Large intestine (tissue), 12 donors: ENCODE measurements around the gene PODNL1. TPM values are rescaled to one million over a fixed set of nuclear protein-coding genes. Genes with fewer than 3 reads are reported as not detected.
A peak's percentile ranks its signal among the peaks of the same experiment; 100 is the strongest.

Experiments used
- DNase-seq, 2 donors: peaks; one replicate each; pipeline versions ENCODE4 v3.0.0 to v3.0.0-alpha.2; 2013
- H3K27ac ChIP-seq: one replicate; pipeline ENCODE4 v1.5.1; 2013; ENCODE audit warnings: low read length
- H3K27me3 ChIP-seq: 2 replicates; pipeline ENCODE4 v1.6.1; 2013; ENCODE audit warnings: low read length; ENCODE audit not compliant: control insufficient read depth, insufficient read depth
- H3K36me3 ChIP-seq: 2 replicates; pipeline ENCODE4 v1.6.1; 2013; ENCODE audit warnings: low read length; ENCODE audit not compliant: control insufficient read depth, insufficient read depth
- H3K4me1 ChIP-seq: one replicate; pipeline ENCODE4 v1.6.1; 2013; ENCODE audit warnings: low read length; ENCODE audit not compliant: control insufficient read depth, insufficient read depth
- H3K4me3 ChIP-seq: one replicate; pipeline ENCODE4 v1.5.1; 2013; ENCODE audit warnings: low read length
- H3K9me3 ChIP-seq: one replicate; pipeline ENCODE4 v1.6.1; 2013; ENCODE audit warnings: mild to moderate bottlenecking, low read depth, low read length, moderate library complexity; ENCODE audit not compliant: control insufficient read depth
- WGBS: methylation state at CpG from one replicate; pipeline ENCODE4 v1.1.5; 2013; ENCODE audit warnings: low lambda C conversion rate; ENCODE audit not compliant: insufficient coverage; 5-methylcytosine and 5-hydroxymethylcytosine counted together
- long read RNA-seq, 11 donors: transcript quantifications; one replicate each; lab custom pipeline, GENCODE V29; 2026
- polyA plus RNA-seq: library from polyadenylated mRNA; unstranded; fragments of 120-200 nt; gene quantifications from one replicate; pipeline ENCODE4 v1.2.1, GENCODE V29; 2013

PODNL1 gene, protein sequence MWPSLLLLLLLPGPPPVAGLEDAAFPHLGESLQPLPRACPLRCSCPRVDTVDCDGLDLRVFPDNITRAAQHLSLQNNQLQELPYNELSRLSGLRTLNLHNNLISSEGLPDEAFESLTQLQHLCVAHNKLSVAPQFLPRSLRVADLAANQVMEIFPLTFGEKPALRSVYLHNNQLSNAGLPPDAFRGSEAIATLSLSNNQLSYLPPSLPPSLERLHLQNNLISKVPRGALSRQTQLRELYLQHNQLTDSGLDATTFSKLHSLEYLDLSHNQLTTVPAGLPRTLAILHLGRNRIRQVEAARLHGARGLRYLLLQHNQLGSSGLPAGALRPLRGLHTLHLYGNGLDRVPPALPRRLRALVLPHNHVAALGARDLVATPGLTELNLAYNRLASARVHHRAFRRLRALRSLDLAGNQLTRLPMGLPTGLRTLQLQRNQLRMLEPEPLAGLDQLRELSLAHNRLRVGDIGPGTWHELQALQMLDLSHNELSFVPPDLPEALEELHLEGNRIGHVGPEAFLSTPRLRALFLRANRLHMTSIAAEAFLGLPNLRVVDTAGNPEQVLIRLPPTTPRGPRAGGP
- 1.6 TPM for polyA plus RNA-seq
- long read RNA-seq, donor 1, result 0 reads
- long read RNA-seq, donor 2, partial matches to known transcripts, result 0 of 1 reads
- long read RNA-seq, donor 2, other reads (novel, unspliced or antisense), result 0 of 1 reads
- long read RNA-seq, donor 3, result 0 reads
- long read RNA-seq, donor 4, result 0 reads
- long read RNA-seq, donor 5, result 0 reads
- long read RNA-seq, donor 6, partial matches to known transcripts, result 0 of 1 reads
- long read RNA-seq, donor 6, other reads (novel, unspliced or antisense), result 0 of 1 reads
- long read RNA-seq, donor 7, partial matches to known transcripts, result 5 of 5 reads
- long read RNA-seq, donor 7, other reads (novel, unspliced or antisense), result 0 of 5 reads
- long read RNA-seq, donor 8, result 0 reads
- long read RNA-seq, donor 9, partial matches to known transcripts, result 8 of 8 reads
- long read RNA-seq, donor 9, other reads (novel, unspliced or antisense), result 0 of 8 reads
- long read RNA-seq, donor 10, partial matches to known transcripts, result 13 of 13 reads
- long read RNA-seq, donor 10, other reads (novel, unspliced or antisense), result 0 of 13 reads
- long read RNA-seq, donor 11, result 0 reads

DNA sequence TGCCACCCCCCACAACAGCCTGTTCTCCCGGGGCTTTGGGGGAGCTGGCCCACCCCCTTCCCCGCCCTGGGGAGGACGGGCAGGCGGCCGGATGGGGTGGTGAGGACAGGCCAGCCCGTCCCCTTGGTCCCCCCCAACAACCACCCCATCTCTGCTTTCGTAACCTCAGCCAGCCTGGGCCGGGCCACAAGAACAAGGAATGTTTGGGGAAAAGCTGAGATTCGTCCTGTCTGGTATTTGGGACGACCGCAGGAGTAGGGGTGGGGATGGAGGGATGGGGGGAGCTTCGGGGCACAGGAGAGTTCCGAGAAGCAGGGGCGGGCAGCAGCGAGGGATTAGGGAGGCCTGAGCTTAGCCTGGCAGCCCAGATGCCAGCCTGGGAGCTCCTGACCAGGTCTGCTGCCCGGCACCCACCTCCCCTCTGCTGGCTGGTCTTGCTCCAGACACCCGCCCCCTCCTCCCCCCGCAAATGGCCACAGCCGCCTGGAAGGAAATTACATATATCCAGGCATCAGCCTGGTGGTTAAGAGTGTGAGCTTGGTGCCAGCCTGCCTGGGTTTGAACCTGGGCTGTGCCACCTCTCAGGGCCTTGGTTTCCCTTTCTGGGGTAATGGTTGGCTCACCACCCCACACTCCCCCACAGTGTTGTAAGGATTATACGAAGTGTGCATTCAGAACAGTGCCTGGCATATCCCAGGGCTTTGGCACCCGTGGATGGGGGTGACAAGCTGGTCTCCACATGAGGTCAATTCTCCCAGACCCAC lies at the start of gene PODNL1:
TSS of gene PODNL1 (minus strand) at position 117 of the 764 bp plus-strand sequence. CDS start 236 bp downstream, outside the sequence.
- Histone ChIP-seq H3K4me1 (no peaks in the 10 kb centered on the region), H3K9me3 (no peaks in the 10 kb centered on the region), H3K27ac (no peak within 1 kb of the TSS), H3K4me3 (no peak within 1 kb of the TSS), H3K27me3 (peaks cover 22% of the 10 kb centered on the region), H3K36me3 (no peaks in the 10 kb centered on the region)
- WGBS, result no CpG with 5 or more reads among the region's 21 CpGs
- DNase-seq, result no peak

DNA sequence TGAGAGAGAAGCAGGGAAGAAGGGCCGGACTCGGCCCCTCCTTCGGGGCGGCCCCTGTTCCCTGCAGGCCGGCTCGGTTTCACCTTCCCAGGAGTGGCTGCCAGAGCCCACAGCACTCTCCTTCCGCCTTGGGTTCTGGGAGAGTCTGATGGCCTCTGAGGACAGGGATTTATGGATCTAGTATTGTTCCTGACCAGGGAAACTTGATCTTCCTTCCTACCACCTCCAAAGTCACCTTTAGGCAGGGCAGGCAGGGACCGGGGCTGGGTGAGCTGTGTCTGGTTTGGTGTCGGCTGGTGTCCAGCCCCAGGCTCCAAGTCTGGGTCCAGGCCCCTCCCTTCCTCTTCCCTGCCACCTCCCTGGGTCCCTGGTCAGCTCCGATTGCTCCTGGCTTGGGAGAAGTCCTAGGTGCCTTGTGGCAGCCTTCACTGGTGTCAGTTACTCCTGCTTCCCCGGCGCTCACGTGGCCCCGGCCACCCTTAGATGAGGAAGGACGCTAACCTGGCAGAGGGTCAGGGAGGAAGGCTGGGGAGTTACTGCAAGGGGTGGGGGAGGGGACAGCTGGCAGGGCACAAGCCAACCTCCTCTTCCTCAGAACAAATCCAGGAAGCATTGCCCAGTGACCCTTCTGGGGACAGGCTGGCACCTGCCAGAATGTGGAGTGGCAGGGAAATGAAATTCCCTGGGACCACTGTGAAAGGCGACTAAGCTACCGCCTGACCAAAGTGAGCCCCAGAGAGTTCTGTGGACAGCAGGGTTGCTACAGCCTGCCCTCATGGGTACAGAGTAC lies 49.1 kb upstream of the PODNL1 start:
- no peaks in the 10 kb centered on the region for H3K9me3 ChIP-seq
- H3K27me3 ChIP-seq, result no peaks in the 10 kb centered on the region
- no peak for DNase-seq
- H3K4me3 ChIP-seq, result no peak overlapping the region
- no CpG with 5 or more reads among the region's 17 CpGs for WGBS
- peaks cover 35% of the 10 kb centered on the region for H3K4me1 ChIP-seq
- H3K27ac ChIP-seq, result peak overlapping the region; percentile 73
- peaks cover 26% of the 10 kb centered on the region for H3K36me3 ChIP-seq

DNA sequence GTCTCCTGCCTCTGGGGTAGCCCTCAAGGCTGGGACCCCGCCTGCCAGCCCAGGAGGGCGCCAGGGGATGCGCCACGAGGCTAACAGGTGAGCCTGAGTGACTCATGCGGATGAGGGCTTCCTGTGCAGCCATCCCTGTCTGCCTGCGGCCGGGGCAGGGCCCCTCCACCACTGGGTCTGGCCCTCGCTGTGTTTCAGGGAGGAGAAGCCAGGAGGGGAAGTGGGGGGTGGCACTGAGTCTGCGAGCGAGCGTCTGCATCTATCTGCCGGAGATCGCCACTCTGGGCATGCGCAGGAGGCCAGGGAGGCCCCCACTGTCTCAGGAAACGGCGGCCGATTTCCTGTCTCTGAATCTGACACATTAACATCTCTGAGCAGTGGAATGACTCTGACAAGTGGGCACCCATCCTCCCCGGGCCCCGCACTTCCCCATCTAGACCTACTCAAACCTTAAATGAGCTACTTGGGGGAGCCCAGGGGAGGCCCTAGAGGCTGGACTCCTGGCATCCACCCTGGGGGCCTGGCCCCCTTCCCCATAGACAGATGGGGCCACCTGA lies 48.2 kb upstream of the PODNL1 start:
- H3K27me3 ChIP-seq, result no peaks in the 10 kb centered on the region
- H3K36me3 ChIP-seq, result peaks cover 27% of the 10 kb centered on the region
- peaks cover 35% of the 10 kb centered on the region for H3K4me1 ChIP-seq
- H3K27ac ChIP-seq, result peak overlapping the region; percentile 73
- no CpG with 5 or more reads among the region's 19 CpGs for WGBS
- H3K9me3 ChIP-seq, result no peaks in the 10 kb centered on the region
- peak; percentile 68 to 73 for DNase-seq
- H3K4me3 ChIP-seq, result peak overlapping the region; percentile 30

DNA sequence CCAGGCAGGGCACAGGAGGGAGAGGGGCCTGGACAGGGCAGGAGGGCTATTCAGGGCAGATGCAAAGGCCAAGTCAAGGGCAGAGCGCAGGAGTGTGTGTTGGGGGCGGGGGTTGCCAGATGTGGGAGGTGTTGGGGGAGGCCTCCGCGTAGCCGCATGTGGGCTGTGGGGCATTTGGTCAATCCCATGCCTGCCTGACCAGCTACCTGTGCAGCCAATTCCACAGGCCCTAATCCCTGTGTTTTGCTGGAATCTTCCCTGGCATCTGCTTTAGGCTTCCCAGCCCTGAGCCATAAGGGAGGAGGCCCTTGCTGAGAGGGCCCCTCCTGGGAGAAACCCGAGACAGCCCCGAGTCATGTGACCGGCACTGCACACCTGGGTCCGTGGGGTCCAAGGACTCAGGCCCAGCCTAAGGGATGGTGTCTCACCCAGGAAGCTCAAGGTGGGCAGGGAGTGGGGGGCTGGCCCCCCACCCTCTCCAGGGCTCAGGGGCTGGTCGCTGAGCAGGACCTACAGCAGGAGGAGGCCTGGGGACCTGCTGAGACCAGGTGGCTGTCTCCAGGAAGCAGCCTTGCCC lies 47.6 kb upstream of the PODNL1 start:
- H3K27ac ChIP-seq, result peak overlapping the region; percentile 73
- no peaks in the 10 kb centered on the region for H3K9me3 ChIP-seq
- no CpG with 5 or more reads among the region's 10 CpGs for WGBS
- peaks cover 35% of the 10 kb centered on the region for H3K4me1 ChIP-seq
- H3K27me3 ChIP-seq, result no peaks in the 10 kb centered on the region
- H3K36me3 ChIP-seq, result peaks cover 23% of the 10 kb centered on the region
- peak overlapping the region; percentile 30 for H3K4me3 ChIP-seq
- DNase-seq, result peak; percentile 68 to 83

DNA sequence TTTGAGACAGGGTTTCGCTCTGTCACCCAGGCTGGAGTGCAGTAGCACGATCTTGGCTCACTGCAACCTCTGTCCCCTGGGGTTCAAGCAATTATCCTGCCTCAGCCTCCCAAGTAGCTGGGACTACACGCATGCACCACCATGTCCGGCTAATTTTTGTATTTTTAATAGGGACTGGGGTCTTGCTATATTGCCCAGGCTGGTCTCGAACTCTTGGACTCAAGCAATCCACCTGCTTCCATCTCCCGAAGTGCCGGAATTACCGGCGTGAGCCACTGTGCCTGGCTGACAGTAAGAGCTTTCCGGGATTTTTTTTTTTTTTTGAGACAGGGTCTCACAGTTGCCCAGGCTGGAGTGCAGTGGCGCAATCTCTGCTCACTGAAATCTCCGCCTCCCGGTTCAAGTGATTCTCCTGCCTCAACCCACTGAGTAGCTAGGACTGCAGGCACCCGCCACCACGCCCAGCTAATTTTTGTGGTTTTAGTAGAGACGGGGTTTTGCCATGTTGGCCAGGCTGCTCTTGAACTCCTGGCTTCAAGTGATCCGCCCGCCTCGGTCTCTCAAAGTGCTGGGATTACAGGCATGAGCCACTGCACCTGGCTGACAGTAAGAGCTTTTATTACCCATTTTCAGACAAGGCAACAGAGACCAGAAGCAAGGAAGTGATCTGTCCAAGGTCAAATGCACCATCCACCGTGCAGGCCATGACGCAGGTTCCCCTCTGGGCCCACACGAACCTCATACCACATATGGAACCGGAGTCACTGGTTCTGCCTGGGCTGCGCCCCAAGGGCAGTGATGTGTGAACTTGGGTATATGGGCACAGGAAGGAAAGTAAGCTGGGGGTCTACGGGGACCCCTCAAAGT lies 46.9 kb upstream of the PODNL1 start:
- H3K4me1 ChIP-seq, result peaks cover 37% of the 10 kb centered on the region
- peak overlapping the region; percentile 73 for H3K27ac ChIP-seq
- no CpG with 5 or more reads among the region's 25 CpGs for WGBS
- H3K27me3 ChIP-seq, result no peaks in the 10 kb centered on the region
- peaks cover 29% of the 10 kb centered on the region for H3K36me3 ChIP-seq
- no peak overlapping the region for H3K4me3 ChIP-seq
- no peak for DNase-seq
- H3K9me3 ChIP-seq, result no peaks in the 10 kb centered on the region

DNA sequence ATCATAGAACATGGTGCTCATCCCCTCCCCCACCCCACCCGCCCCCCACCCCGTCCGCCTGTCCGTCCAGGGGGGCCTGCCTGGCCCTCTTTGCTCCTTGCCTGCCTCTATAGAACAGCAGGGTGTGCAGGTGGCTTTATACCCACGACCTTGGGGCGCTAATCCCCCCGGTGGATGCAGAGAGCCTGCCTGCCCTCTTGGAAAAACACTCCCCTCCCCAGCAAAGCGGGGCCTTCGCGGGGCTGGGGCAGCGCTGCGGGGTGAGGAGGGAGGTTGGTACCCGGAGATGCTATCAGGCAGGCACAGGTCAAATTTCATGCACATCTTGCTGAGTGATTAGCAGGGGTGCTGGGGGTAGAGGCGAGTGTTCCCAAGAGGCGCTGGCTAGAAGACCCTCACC lies 46.0 kb upstream of the PODNL1 start:
- Histone ChIP-seq H3K4me1 (peaks cover 47% of the 10 kb centered on the region), H3K4me3 (no peak overlapping the region), H3K9me3 (no peaks in the 10 kb centered on the region), H3K36me3 (peaks cover 29% of the 10 kb centered on the region), H3K27ac (no peak overlapping the region), H3K27me3 (no peaks in the 10 kb centered on the region)
- WGBS, result no CpG with 5 or more reads among the region's 15 CpGs
- no peak for DNase-seq

DNA sequence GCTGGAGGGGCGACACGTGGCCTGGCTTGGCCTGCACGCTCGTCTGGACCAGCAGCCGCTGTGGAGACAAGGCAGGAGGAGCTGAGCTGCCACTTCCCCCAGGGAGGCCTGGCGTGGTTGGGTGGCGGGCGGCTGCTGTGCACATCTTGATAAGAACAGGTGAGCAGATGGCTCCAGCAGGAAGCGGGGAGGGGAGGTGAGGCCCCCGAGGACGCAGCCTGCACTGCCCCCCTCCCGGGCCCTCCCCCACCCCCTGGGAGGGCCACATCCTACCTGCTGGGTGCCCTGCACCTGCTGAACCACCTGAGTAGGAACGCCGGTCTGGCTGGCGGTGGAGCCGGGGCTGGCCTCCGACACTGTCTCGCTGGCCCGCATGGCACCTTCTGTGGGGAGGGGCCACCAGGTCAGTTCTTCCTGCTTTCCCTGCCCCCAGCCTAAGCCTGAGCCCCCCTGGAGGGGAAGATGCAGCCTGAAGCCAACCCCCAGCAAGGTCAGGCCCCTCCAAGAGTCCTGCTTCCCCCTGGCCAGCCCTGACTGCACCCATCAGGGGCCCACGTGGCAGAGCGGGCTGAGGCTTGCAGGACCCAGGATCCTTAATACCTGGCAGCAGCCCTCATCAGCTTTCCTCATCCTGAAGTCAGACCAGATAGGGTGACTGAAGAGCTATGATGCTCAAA lies 45.1 kb upstream of the PODNL1 start:
- Histone ChIP-seq H3K27ac (no peak overlapping the region), H3K9me3 (no peaks in the 10 kb centered on the region), H3K4me3 (no peak overlapping the region), H3K4me1 (peaks cover 48% of the 10 kb centered on the region), H3K27me3 (no peaks in the 10 kb centered on the region), H3K36me3 (peaks cover 28% of the 10 kb centered on the region)
- peak in 1 of 2 donors; percentile 71 for DNase-seq
- WGBS, result no CpG with 5 or more reads among the region's 21 CpGs

DNA sequence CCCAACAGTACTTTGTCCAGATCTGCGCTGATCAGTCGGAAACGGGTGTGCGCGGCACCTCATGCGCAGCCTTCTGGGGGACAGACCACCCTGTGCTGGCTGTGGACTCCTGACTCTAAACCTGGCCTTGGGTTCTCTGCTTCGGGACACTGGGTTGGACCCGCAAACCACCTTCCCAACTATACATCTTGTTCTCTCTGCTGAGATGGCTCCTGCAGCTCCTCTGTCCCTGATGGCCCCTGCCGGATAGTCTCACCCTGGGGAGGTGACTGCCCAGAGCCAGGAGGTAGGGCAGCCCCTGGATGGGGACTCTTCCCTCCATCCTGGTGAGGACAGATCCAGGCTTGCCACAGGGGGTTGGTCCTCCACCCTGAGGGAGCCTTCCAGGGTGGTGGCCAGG lies 44.6 kb upstream of the PODNL1 start:
- Histone ChIP-seq H3K27ac (no peak overlapping the region), H3K9me3 (no peaks in the 10 kb centered on the region), H3K4me1 (peaks cover 53% of the 10 kb centered on the region), H3K4me3 (no peak overlapping the region), H3K27me3 (no peaks in the 10 kb centered on the region), H3K36me3 (peaks cover 25% of the 10 kb centered on the region)
- WGBS, result no CpG with 5 or more reads among the region's 9 CpGs
- DNase-seq, result no peak
